Measurements from ENCODE around the gene ROM1. TPM values are rescaled to one million over a fixed set of nuclear protein-coding genes. Genes with fewer than 3 reads are reported as not detected.

ROM1 gene
- total RNA-seq, 4 donors from 2014 or later, result 5.3 to 5.6 TPM; not detected in 2

- H3K4me3 ChIP-seq, result no peak overlapping the region
- H3K27me3 ChIP-seq, result no peaks in the 10 kb centered on the region
- peaks cover 0 to 9% (median 0%) of the 10 kb centered on the region in 4 donors for H3K36me3 ChIP-seq
- intact Hi-C loops (cut with DNase I; ENCODE audit: low total_unique reads), result no loop called here
- peaks cover 12 to 25% (median 21%) of the 10 kb centered on the region in 4 donors for H3K4me1 ChIP-seq
- TF ChIP-seq POLR2AphosphoS5 (IDR thresholded peaks at IDR 0.05) (no peak), CTCF (IDR thresholded peaks at IDR 0.05) (no peak), POLR2A (IDR thresholded peaks at IDR 0.05) (no peak), EP300 (IDR thresholded peaks at IDR 0.05; ENCODE audit: low read depth) (no peak)
- DNase-seq, result no peak
- 74 to 100% methylated on average over 2 to 8 of the region's 8 CpGs for WGBS, 2 donors (ENCODE audit: low coverage in 1 of 2)
- in situ Hi-C loops (cut with MboI; ENCODE audit: low pct_ligation_motif_present in 1 of 4, low pct_unique_long_range_greater_than_20kb in 1 of 4, low sequenced_read_pairs in 3 of 4), result no loop called here
- H3K27ac ChIP-seq, result peak overlapping the region in 1 of 4 donors; percentile 21
- H3K9me3 ChIP-seq, result no peaks in the 10 kb centered on the region
These were observed 31.2 kb downstream of the ROM1 start for GRCh38 chr11:62644220-62644619.

- peaks cover 0 to 9% (median 3%) of the 10 kb centered on the region in 4 donors for H3K36me3 ChIP-seq
- peak overlapping the region; percentile 81 to 99 (median 85) for H3K4me3 ChIP-seq
- H3K4me1 ChIP-seq, result peaks cover 12 to 25% (median 21%) of the 10 kb centered on the region in 4 donors
- in situ Hi-C loops (cut with MboI; ENCODE audit: low pct_ligation_motif_present in 1 of 4, low pct_unique_long_range_greater_than_20kb in 1 of 4, low sequenced_read_pairs in 3 of 4) (no loop called here), intact Hi-C loops (cut with DNase I; ENCODE audit: low total_unique reads) (no loop called here)
- no peaks in the 10 kb centered on the region for H3K27me3 ChIP-seq
- TF ChIP-seq EP300 (IDR thresholded peaks at IDR 0.05; ENCODE audit: low read depth), result no peak
- TF ChIP-seq CTCF (IDR thresholded peaks at IDR 0.05), result no peak
- TF ChIP-seq POLR2A (IDR thresholded peaks at IDR 0.05), result no peak
- no peak for TF ChIP-seq POLR2AphosphoS5 (IDR thresholded peaks at IDR 0.05)
- H3K9me3 ChIP-seq, result no peaks in the 10 kb centered on the region
- peak overlapping the region; percentile 91 to 99 (median 94) for H3K27ac ChIP-seq
- DNase-seq, result no peak
- WGBS, 2 donors (ENCODE audit: low coverage in 1 of 2), result 0 to 7% methylated on average over 1 to 11 of the region's 11 CpGs
These were observed 32.6 kb downstream of the ROM1 start for GRCh38 chr11:62645671-62645945.

GRCh38 chr11:62645946-62646824 is 33.1 kb downstream of the ROM1 start, which contains the start of gene GANAB:
Gene GANAB (minus strand): TSS chr11:62646613. CDS start chr11:62646599, 14 bp downstream.
- intact Hi-C loops (cut with DNase I; ENCODE audit: low total_unique reads) (no loop called here), in situ Hi-C loops (cut with MboI; ENCODE audit: low pct_ligation_motif_present in 1 of 4, low pct_unique_long_range_greater_than_20kb in 1 of 4, low sequenced_read_pairs in 3 of 4) (no loop called here)
- peak; percentile 92 for TF ChIP-seq POLR2A (IDR thresholded peaks at IDR 0.05)
- no peak for TF ChIP-seq EP300 (IDR thresholded peaks at IDR 0.05; ENCODE audit: low read depth)
- peak in 2 of 5 experiments; percentile 14 to 21 for TF ChIP-seq CTCF (IDR thresholded peaks at IDR 0.05)
- TF ChIP-seq POLR2AphosphoS5 (IDR thresholded peaks at IDR 0.05), result peak; percentile 94 to 95 (median 95)
- H3K4me1 ChIP-seq, result peaks cover 12 to 25% (median 21%) of the 10 kb centered on the region in 4 donors
- peak within 1 kb of the TSS; percentile 81 to 99 (median 85) for H3K4me3 ChIP-seq
- peak within 1 kb of the TSS; percentile 91 to 99 (median 94) for H3K27ac ChIP-seq
- WGBS, 2 donors (ENCODE audit: low coverage in 1 of 2), result 0% methylated on average over 1 to 59 of the region's 73 CpGs
- peak; percentile 100 for DNase-seq
- H3K36me3 ChIP-seq, result peaks cover 0 to 9% (median 3%) of the 10 kb centered on the region in 4 donors
- no peaks in the 10 kb centered on the region for H3K9me3 ChIP-seq
- no peaks in the 10 kb centered on the region for H3K27me3 ChIP-seq

- no peaks in the 10 kb centered on the region for H3K9me3 ChIP-seq
- H3K27me3 ChIP-seq, result no peaks in the 10 kb centered on the region
- no peak for TF ChIP-seq CTCF (IDR thresholded peaks at IDR 0.05)
- TF ChIP-seq POLR2AphosphoS5 (IDR thresholded peaks at IDR 0.05), result no peak
- no peak for TF ChIP-seq EP300 (IDR thresholded peaks at IDR 0.05; ENCODE audit: low read depth)
- TF ChIP-seq POLR2A (IDR thresholded peaks at IDR 0.05), result no peak
- WGBS, 2 donors (ENCODE audit: low coverage in 1 of 2), result 0 to 68% methylated on average over 3 to 32 of the region's 32 CpGs
- H3K36me3 ChIP-seq, result peaks cover 0 to 9% (median 3%) of the 10 kb centered on the region in 4 donors
- DNase-seq, result no peak
- intact Hi-C loops (cut with DNase I; ENCODE audit: low total_unique reads), result no loop called here
- in situ Hi-C loops (cut with MboI; ENCODE audit: low pct_ligation_motif_present in 1 of 4, low pct_unique_long_range_greater_than_20kb in 1 of 4, low sequenced_read_pairs in 3 of 4), result no loop called here
- H3K4me3 ChIP-seq, result no peak overlapping the region
- peaks cover 18 to 32% (median 25%) of the 10 kb centered on the region in 4 donors for H3K4me1 ChIP-seq
- H3K27ac ChIP-seq, result peak overlapping the region; percentile 91 to 99 (median 94)
These were observed 34.0 kb downstream of the ROM1 start for GRCh38 chr11:62646825-62647608.
